Activated naive CD8-positive, alpha-beta T cell treated with anti-CD3 and anti-CD28 coated beads, Interleukin-2, amount 50 U/mL, for 24 hours (primary cell): Measurements from ENCODE around the gene ANKRD17.
A peak's percentile ranks its signal among the peaks of the same experiment; 100 is the strongest.
"Not testable (repeated sequence)": the region's sequence is repeated elsewhere in the genome, so short reads cannot be mapped to it uniquely, and the experiment has no call there.

Experiments
- ATAC-seq: fragments of 150-1000 bp; cut with Tn5 transposase; one replicate; pipeline ENCODE4 v1.10.0; 2021
- DNase-seq: peaks from one replicate; pipeline ENCODE4 v3.0.0; 2021
- H3K27ac Mint-ChIP-seq: one replicate; pipeline ENCODE4 v1.8.0; 2021; ENCODE audit warnings: mild to moderate bottlenecking, mixed read lengths
- H3K27me3 Mint-ChIP-seq: one replicate; pipeline ENCODE4 v1.8.0; 2021; ENCODE audit warnings: mixed read lengths
- H3K36me3 Mint-ChIP-seq: one replicate; pipeline ENCODE4 v1.8.0; 2021; ENCODE audit warnings: low read depth, mixed read lengths
- H3K4me1 Mint-ChIP-seq: one replicate; pipeline ENCODE4 v1.8.0; 2021; ENCODE audit warnings: mixed read lengths
- H3K4me3 Mint-ChIP-seq: one replicate; pipeline ENCODE4 v1.8.0; 2021; ENCODE audit warnings: mild to moderate bottlenecking, moderate library complexity, mixed read lengths
- H3K9me3 Mint-ChIP-seq: one replicate; pipeline ENCODE4 v1.8.0; 2021; ENCODE audit warnings: mixed read lengths

The ANKRD17 gene

DNA sequence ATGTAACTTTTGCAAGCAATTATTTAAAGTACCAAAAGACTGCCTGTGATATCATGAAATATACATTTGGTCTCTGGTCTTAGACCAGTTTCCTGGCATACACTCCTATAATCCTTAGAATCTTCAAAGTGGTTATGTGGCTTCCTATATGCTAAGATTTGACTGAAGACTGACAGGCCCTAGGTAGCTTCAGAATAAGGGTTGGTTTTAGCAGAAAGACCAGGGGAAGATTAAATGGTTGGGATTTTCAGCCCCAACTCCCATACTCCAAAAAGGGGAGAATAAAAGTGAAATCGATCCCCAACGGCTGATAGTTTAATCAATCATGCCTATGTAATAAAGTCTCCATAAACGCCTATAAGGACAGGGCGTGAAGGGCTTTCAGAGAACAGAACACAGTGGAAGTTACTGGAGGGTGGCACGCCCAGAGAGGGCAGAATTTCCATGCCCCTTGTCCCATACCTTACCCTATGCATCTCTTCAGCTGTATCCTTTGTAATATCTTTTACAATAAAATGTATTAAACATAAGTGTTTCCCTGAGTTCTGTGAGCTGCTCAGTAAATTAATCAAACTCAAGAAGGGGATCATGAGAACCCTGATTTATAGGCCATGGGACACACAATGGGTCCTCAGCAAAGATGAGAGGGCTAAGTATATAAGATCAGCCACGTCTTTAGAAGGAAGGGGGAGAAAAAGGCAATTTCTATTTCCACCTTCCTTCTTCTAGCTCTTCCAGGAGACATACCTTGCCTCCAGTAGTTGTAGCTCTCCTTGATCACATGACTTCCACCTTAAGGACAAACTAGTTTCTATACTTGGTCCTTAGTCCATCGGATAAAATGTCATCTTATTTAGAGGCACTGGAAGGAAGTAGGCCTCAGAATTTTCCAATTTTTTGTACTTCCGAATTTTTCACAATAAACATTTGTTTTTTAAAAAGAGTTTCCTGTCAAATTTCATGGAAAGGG lies 26.8 kb downstream of the ANKRD17 start:
- ATAC-seq (no peak), DNase-seq (no peak)
- no peaks in the 10 kb centered on the region for H3K9me3 Mint-ChIP-seq
- no peak overlapping the region for H3K4me3 Mint-ChIP-seq
- no peak overlapping the region for H3K27ac Mint-ChIP-seq
- no peaks in the 10 kb centered on the region for H3K27me3 Mint-ChIP-seq
- peaks cover 53% of the 10 kb centered on the region for H3K36me3 Mint-ChIP-seq
- H3K4me1 Mint-ChIP-seq, result peaks cover 13% of the 10 kb centered on the region

DNA sequence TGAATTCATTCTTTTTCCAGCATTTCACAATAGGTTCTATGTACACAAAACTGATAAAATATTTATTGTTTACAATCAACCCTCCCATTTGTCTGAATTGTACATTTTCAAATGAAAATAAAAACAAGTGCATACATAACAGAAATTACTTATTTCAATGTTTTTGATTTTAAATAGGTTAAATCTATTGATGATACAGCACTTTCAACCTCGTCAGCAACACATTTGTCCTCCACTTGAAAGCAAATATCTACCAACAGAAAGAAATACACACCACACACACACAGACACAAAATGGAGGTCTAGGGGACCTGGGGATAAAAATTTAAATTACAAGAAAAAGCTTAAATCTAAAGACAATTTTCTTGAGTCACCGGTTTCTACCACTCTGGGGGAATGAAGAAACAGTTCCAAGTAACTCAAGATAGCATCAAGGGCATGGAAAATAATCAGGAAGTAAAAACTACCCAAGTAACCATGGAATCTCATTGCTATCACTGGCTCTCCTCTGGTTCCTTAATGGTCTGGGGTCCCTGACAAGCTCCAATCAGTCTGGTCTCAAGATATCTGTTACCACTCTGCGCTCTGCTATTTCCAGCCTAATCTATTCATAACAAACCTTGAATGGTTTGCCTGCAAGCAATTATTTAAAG lies 27.6 kb downstream of the ANKRD17 start:
- no peak for ATAC-seq
- no peak for DNase-seq
- Mint-ChIP-seq H3K9me3 (no peaks in the 10 kb centered on the region), H3K4me1 (peaks cover 13% of the 10 kb centered on the region), H3K27ac (peak overlapping the region; percentile 39), H3K27me3 (no peaks in the 10 kb centered on the region), H3K36me3 (peaks cover 47% of the 10 kb centered on the region), H3K4me3 (no peak overlapping the region)

DNA sequence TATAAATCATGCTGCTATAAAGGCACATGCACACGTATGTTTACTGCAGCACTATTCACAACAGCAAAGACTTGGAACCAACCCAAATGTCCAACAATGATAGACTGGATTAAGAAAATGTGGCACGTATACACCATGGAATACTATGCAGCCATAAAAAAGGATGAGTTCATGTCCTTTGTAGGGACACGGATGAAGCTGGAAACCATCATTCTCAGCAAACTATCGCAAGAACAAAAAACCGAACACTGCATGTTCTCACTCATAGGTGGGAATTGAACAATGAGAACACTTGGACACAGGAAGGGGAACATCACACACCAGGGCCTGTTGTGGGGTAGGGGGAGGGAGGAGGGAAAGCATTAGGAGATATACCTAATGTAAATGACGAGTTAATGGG lies 29.8 kb downstream of the ANKRD17 start:
- not testable (repeated sequence) for H3K27me3 Mint-ChIP-seq, H3K9me3 Mint-ChIP-seq, H3K27ac Mint-ChIP-seq, H3K4me3 Mint-ChIP-seq, ATAC-seq, DNase-seq
- Mint-ChIP-seq H3K4me1 (peaks cover 25% of the 10 kb centered on the region), H3K36me3 (peaks cover 34% of the 10 kb centered on the region)

DNA sequence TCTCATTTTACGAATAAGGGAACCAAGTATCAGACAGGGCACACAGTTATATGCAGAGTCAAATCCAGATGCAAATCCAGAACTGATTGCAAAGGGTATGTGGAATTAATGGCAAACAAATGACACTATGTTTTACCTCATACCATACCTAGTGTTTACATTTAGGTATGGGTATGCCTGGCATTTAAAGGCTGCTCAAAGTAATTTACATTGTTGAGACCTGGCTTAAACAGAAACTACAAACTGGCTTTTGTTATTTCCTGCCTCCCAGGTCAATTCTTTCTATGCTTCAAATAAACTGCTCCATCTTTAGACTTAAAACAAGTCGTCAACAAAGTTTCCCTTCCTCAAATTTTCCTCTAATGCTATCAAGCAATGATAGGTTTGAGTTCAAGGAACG lies 33.7 kb downstream of the ANKRD17 start:
- ATAC-seq (no peak), DNase-seq (no peak)
- Mint-ChIP-seq H3K27me3 (no peaks in the 10 kb centered on the region), H3K4me3 (no peak overlapping the region), H3K4me1 (peaks cover 30% of the 10 kb centered on the region), H3K27ac (peak overlapping the region; percentile 59), H3K9me3 (no peaks in the 10 kb centered on the region), H3K36me3 (peaks cover 11% of the 10 kb centered on the region)

DNA sequence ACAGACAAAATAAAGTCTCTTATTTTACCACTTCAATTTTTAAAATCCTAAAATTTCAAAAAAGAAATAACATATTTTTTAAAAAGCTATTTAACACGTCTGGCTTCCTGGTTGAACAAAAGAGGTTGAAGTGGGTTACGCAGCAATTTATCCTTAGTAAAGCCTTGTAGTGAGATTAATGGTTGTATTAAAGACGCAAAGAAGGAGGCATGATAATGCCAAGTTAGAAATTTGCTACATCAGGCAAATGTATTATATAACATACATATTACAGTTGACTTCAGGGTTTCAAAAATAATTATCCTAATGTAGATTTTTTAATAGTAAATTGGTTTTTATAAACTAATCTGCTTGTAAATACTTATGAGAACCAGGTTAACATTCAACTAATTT lies 35.3 kb downstream of the ANKRD17 start:
- Mint-ChIP-seq H3K27me3 (no peaks in the 10 kb centered on the region), H3K36me3 (peaks cover 14% of the 10 kb centered on the region), H3K4me3 (no peak overlapping the region), H3K9me3 (no peaks in the 10 kb centered on the region), H3K4me1 (peaks cover 37% of the 10 kb centered on the region), H3K27ac (no peak overlapping the region)
- ATAC-seq (no peak), DNase-seq (no peak)

DNA sequence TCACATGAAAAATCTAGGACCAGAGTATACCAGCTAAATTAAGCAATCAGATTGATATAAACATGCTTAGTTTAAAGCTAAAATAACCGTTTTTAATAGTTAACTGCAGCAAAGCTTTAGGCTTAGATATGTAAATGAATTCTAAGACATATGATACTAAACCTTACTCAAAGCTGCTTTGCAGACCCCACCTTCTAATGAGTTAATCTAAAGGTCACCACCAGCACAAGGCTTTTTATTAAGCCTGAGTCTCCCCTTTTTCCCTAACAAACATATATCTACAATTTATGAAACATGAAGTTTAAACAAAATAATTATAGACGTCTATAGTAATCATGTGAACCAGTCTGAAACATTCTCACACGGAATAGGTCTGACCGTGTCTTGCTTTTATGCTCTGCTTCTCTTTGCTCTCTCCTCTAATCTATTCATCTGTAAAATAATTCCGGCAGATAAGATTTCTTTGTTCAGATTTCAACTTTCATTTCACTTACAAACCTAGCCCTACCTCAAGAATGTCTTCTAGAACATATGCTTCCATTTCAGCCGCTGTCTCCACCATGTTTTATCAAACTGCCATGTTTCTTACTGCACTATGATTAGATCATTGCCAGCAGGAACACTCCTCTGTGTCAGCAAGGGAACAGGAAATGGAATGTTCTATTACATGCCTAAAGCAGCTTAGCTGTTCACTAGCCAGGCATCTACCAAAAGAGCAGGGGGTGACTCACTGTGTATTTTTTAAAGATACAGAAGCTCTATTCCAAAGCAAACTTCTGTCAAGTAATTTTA lies 35.9 kb downstream of the ANKRD17 start:
- peak; percentile 100 for ATAC-seq
- no peak overlapping the region for H3K27ac Mint-ChIP-seq
- H3K4me3 Mint-ChIP-seq, result no peak overlapping the region
- DNase-seq, result peak; percentile 33
- peaks cover 37% of the 10 kb centered on the region for H3K4me1 Mint-ChIP-seq
- H3K9me3 Mint-ChIP-seq, result no peaks in the 10 kb centered on the region
- H3K27me3 Mint-ChIP-seq, result no peaks in the 10 kb centered on the region
- peaks cover 14% of the 10 kb centered on the region for H3K36me3 Mint-ChIP-seq

DNA sequence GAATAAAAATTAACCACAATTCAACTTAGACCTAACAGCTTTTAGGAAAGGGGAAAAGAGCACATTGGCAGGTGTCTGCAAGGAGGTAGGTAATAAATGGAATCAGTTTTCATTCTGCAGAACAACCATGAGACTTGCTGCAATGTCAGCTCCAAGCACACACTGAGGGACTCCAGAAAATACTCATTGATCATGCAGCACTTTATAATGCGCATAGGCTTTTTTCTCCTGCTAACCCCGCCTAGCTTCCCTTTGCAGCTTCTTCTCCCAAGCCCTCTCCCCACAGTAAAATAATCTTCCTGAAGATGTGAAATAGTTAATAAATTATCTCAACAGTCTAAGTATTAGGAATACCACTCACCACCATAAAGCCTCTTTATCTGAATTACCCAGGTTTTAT lies 36.9 kb downstream of the ANKRD17 start:
- H3K4me1 Mint-ChIP-seq, result peaks cover 38% of the 10 kb centered on the region
- H3K27me3 Mint-ChIP-seq, result no peaks in the 10 kb centered on the region
- no peak for ATAC-seq
- no peak for DNase-seq
- peak overlapping the region; percentile 62 for H3K4me3 Mint-ChIP-seq
- H3K27ac Mint-ChIP-seq, result peak overlapping the region; percentile 31
- H3K9me3 Mint-ChIP-seq, result no peaks in the 10 kb centered on the region
- peaks cover 22% of the 10 kb centered on the region for H3K36me3 Mint-ChIP-seq

DNA sequence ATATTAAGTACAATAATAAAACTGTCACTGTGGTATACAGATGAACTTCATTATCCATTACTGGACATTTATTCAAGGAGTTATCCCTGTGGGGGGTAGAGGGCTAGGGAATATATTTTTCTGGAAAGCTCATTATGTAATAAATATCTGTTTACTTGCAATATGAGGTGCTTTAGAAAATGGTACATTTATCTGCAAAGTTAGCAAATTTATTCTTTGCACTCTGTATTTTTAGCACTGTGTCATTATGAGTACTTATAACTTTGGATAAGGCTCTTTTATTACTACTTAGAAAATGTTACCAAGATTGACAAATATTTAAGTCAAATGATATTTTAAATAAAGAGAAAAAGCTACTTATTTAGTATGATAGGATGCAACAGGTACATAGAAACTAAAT lies 37.8 kb downstream of the ANKRD17 start:
- Mint-ChIP-seq H3K4me3 (no peak overlapping the region), H3K4me1 (peaks cover 42% of the 10 kb centered on the region), H3K27ac (no peak overlapping the region), H3K36me3 (peaks cover 27% of the 10 kb centered on the region), H3K9me3 (no peaks in the 10 kb centered on the region), H3K27me3 (no peaks in the 10 kb centered on the region)
- ATAC-seq, result no peak
- no peak for DNase-seq

DNA sequence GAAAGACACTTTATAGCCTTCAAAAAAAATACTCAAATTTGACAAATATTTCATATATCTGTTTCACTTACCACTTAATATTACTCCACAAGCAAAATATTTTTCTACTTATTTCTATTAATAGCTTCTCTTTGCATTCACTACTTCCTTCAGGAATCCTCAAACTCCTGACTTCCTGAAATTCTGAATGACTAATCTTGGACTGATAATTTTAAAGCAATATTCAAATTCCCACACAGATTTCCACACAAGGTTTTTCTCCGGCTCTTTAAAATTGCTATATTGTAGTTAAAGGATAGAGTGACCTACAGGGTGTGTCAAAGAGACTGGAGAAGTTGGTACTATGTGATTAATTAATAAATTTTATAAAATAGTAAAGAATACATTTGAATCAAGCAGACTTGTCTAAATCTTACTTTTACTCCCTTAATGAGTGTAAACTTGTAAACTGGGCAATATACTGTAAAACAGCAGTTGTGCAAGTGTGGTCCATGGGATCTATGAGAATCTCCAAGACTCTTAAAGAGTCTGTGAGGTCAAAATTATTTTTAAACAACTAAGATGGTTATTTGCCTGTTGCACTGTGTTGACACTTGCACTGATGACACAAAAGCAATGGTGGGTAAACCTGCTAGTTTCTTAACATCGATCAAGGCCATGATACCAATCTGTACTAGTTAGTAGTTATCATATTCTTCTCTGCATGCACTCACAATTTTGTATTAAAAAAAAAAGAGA lies 44.5 kb downstream of the ANKRD17 start:
- no peak overlapping the region for H3K27ac Mint-ChIP-seq
- no peaks in the 10 kb centered on the region for H3K27me3 Mint-ChIP-seq
- H3K4me1 Mint-ChIP-seq, result peaks cover 25% of the 10 kb centered on the region
- DNase-seq (no peak), ATAC-seq (no peak)
- no peak overlapping the region for H3K4me3 Mint-ChIP-seq
- peaks cover 48% of the 10 kb centered on the region for H3K36me3 Mint-ChIP-seq
- H3K9me3 Mint-ChIP-seq, result no peaks in the 10 kb centered on the region

DNA sequence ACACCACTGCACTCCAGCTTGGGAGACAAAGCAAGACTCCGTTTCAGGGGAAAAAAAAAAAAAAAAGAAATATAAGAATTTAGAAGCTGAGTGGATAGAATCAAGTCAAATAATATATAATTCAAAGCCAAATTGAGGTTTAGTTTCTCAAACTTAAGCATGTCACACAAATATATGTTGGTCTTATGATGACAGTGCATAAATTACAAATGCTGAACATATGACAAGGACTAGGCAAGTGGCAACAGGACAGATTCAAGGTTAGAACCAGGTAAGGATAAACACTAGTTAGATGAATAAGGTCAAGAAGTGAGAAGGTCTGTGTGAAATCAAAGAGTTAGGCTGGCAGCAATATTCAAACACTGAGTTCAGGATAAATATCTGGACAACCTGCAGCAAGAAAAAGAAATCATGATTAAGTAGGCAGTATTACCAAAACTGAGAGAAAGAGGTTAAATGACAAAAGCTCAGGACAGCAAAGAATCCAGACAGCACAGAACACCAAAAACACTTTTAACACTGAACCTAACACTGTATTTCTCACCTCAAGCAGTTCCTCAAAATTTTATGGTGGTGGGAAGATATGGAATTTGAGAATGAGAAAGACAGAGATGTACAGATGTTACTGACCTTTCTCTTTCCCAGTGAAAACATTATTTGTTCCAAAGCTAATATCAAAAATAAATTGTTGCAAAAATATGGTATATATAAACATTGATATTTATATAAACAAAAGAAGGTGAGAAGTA lies 45.4 kb downstream of the ANKRD17 start:
- no peaks in the 10 kb centered on the region for H3K9me3 Mint-ChIP-seq
- no peak overlapping the region for H3K4me3 Mint-ChIP-seq
- no peak for ATAC-seq
- H3K27ac Mint-ChIP-seq, result peak overlapping the region; percentile 1
- DNase-seq, result no peak
- H3K4me1 Mint-ChIP-seq, result peaks cover 25% of the 10 kb centered on the region
- peaks cover 51% of the 10 kb centered on the region for H3K36me3 Mint-ChIP-seq
- no peaks in the 10 kb centered on the region for H3K27me3 Mint-ChIP-seq

DNA sequence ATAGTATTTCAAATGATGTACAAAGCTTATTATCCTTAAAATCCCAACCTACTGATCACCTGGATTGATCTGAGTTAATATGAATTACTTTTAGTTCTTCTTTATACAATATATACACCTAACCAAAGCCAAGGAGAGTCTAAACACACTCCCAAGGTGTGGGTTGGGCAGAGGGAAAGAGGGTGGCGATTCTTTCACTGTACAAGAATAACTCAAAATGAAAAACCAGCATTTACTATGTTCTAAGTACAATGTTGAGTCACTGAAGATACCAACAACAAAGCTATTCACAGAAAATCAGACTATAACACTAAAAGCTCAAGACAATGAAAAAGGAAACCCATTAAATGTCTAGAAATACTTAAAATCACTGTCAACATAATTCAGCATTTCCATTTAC lies 46.6 kb downstream of the ANKRD17 start:
- Mint-ChIP-seq H3K36me3 (peaks cover 52% of the 10 kb centered on the region), H3K27ac (no peak overlapping the region), H3K4me3 (no peak overlapping the region), H3K27me3 (no peaks in the 10 kb centered on the region), H3K4me1 (peaks cover 29% of the 10 kb centered on the region), H3K9me3 (peaks cover 4% of the 10 kb centered on the region)
- DNase-seq, result no peak
- no peak for ATAC-seq

DNA sequence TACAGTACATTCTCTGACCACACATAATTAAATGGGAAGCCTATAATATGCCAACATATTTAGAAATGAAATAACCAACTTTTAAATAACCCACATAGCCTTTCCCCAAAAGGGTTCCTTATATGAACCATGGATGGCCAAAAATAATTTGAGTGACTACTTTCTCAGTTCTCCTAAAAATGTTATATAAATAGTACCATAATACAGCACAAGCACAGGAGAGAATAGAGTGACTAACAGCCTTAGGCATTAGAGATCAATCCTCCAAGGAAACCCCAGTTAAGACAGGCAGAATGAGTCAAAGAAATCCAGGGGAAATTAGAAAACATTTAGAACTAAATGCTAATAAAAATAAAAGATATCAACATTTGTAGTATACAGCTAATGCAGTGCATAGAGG lies 50.2 kb downstream of the ANKRD17 start:
- ATAC-seq (no peak), DNase-seq (no peak)
- Mint-ChIP-seq H3K36me3 (peaks cover 61% of the 10 kb centered on the region), H3K27me3 (no peaks in the 10 kb centered on the region), H3K9me3 (peaks cover 8% of the 10 kb centered on the region), H3K4me3 (no peak overlapping the region), H3K27ac (no peak overlapping the region), H3K4me1 (peaks cover 36% of the 10 kb centered on the region)

DNA sequence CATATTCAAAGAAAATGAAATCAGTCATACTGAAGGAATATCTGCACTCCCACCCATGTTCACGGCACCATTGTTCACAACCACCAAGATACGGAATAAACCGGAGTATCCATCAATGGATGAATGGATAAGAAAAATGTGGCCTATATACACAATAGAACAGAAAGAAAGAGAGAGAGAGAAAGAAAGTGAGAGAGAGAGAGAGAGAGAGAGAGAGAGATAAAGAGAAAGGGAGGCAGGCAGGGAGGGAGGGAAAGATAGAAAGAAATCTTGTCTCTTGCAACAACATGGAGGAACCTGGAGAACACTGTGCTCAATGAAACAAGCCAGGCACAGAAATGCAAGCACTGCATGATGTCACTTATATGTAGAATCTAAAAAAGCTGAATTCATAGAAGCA lies 52.4 kb downstream of the ANKRD17 start:
- Mint-ChIP-seq H3K4me1 (peaks cover 40% of the 10 kb centered on the region), H3K9me3 (peaks cover 12% of the 10 kb centered on the region), H3K4me3 (no peak overlapping the region), H3K36me3 (peaks cover 67% of the 10 kb centered on the region), H3K27ac (no peak overlapping the region), H3K27me3 (no peaks in the 10 kb centered on the region)
- ATAC-seq (no peak), DNase-seq (no peak)
